ENCODE measurements around the gene SLC46A3. TPM values are rescaled to one million over a fixed set of nuclear protein-coding genes. Genes with fewer than 3 reads are reported as not detected.

The SLC46A3 gene
- total and polyA plus RNA-seq, 4 donors = 7.0 to 63.3 (median 32.6) TPM

GRCh38 chr13:28744091-28744536, 25.3 kb upstream of the SLC46A3 start:
- DNase-seq (ENCODE audit: low spot score) = no peak

GRCh38 chr13:28743499-28744083, 24.8 kb upstream of the SLC46A3 start:
- TF ChIP-seq ATF3 (IDR thresholded peaks at IDR 0.05) (no peak), RAD21 (IDR thresholded peaks at IDR 0.05) (no peak)
- Histone ChIP-seq H3K4me3 (ENCODE audit: low read depth in 1 of 3, low read length in 3 of 3) (no peak overlapping the region), H3K4me1 (ENCODE audit: control insufficient read depth in 4 of 4, insufficient read depth in 4 of 4, low read length in 3 of 4) (peaks cover 3 to 20% (median 15%) of the 10 kb centered on the region in 4 donors), H3K36me3 (ENCODE audit: control insufficient read depth in 4 of 4, insufficient read depth in 3 of 4, low read depth in 1 of 4, low read length in 3 of 4) (no peaks in the 10 kb centered on the region), H3K9ac (ENCODE audit: low read depth in 1 of 2, low read length in 2 of 2) (no peak overlapping the region), H3K27ac (ENCODE audit: low read depth in 1 of 2, low read length in 2 of 2) (no peak overlapping the region), H3K27me3 (ENCODE audit: control insufficient read depth in 4 of 4, insufficient read depth in 4 of 4, low read length in 3 of 4) (no peaks in the 10 kb centered on the region), H3K9me3 (ENCODE audit: control insufficient read depth in 4 of 4, low read length in 3 of 4) (no peaks in the 10 kb centered on the region)
- WGBS = 86% methylated on average over 4 of the region's 4 CpGs
- no peak for DNase-seq (ENCODE audit: low spot score)

More at GRCh38 chr13:28744091-28744536, 25.3 kb upstream of the SLC46A3 start:
- Histone ChIP-seq H3K36me3 (ENCODE audit: control insufficient read depth in 4 of 4, insufficient read depth in 3 of 4, low read depth in 1 of 4, low read length in 3 of 4) (no peaks in the 10 kb centered on the region), H3K9me3 (ENCODE audit: control insufficient read depth in 4 of 4, low read length in 3 of 4) (no peaks in the 10 kb centered on the region), H3K4me3 (ENCODE audit: low read depth in 1 of 3, low read length in 3 of 3) (no peak overlapping the region), H3K27ac (ENCODE audit: low read depth in 1 of 2, low read length in 2 of 2) (no peak overlapping the region), H3K4me1 (ENCODE audit: control insufficient read depth in 4 of 4, insufficient read depth in 4 of 4, low read length in 3 of 4) (peaks cover 3 to 20% (median 15%) of the 10 kb centered on the region in 4 donors), H3K9ac (ENCODE audit: low read depth in 1 of 2, low read length in 2 of 2) (no peak overlapping the region), H3K27me3 (ENCODE audit: control insufficient read depth in 4 of 4, insufficient read depth in 4 of 4, low read length in 3 of 4) (no peaks in the 10 kb centered on the region)
- TF ChIP-seq CTCF (IDR thresholded peaks at IDR 0.05; ENCODE audit: low read depth, low read length, missing input control) (no peak), JUND (IDR thresholded peaks at IDR 0.05) (peak in 1 of 2 donors; percentile 28)
- 77% methylated on average over 6 of the region's 6 CpGs for WGBS

- H3K36me3 ChIP-seq (ENCODE audit: control insufficient read depth in 4 of 4, insufficient read depth in 3 of 4, low read depth in 1 of 4, low read length in 3 of 4) = no peaks in the 10 kb centered on the region
- H3K27ac ChIP-seq (ENCODE audit: low read depth in 1 of 2, low read length in 2 of 2) = no peak overlapping the region
- 90% methylated on average over 3 of the region's 3 CpGs for WGBS
- TF ChIP-seq RAD21 (IDR thresholded peaks at IDR 0.05) (no peak), JUND (IDR thresholded peaks at IDR 0.05) (no peak), RXRA (IDR thresholded peaks at IDR 0.05) (no peak), HNF4A (conservative IDR thresholded peaks at IDR 0.05) (no peak), FOXA1 (IDR thresholded peaks at IDR 0.05) (no peak), FOXA2 (IDR thresholded peaks at IDR 0.05) (no peak), ATF3 (IDR thresholded peaks at IDR 0.05) (no peak), NR2F2 (IDR thresholded peaks at IDR 0.05) (no peak), EGR1 (IDR thresholded peaks at IDR 0.05; ENCODE audit: low read depth in 2 of 2) (no peak), GABPA (IDR thresholded peaks at IDR 0.05 in 1 of 2, conservative IDR thresholded peaks at IDR 0.05 in 1 of 2) (no peak), ZBTB33 (IDR thresholded peaks at IDR 0.05) (no peak), HNF4G (IDR thresholded peaks at IDR 0.05) (no peak), TAF1 (conservative IDR thresholded peaks at IDR 0.05) (no peak), SP1 (IDR thresholded peaks at IDR 0.05) (no peak), CTCF (IDR thresholded peaks at IDR 0.05; ENCODE audit: low read depth, low read length, missing input control) (no peak), YY1 (IDR thresholded peaks at IDR 0.05) (no peak), MAX (IDR thresholded peaks at IDR 0.05) (no peak)
These were observed 24.2 kb upstream of the SLC46A3 start for GRCh38 chr13:28743020-28743419.

More at GRCh38 chr13:28743020-28743419, 24.2 kb upstream of the SLC46A3 start:
- Histone ChIP-seq H3K4me3 (ENCODE audit: low read depth in 1 of 3, low read length in 3 of 3) (no peak overlapping the region), H3K9me3 (ENCODE audit: control insufficient read depth in 4 of 4, low read length in 3 of 4) (no peaks in the 10 kb centered on the region), H3K9ac (ENCODE audit: low read depth in 1 of 2, low read length in 2 of 2) (no peak overlapping the region), H3K27me3 (ENCODE audit: control insufficient read depth in 4 of 4, insufficient read depth in 4 of 4, low read length in 3 of 4) (no peaks in the 10 kb centered on the region), H3K4me1 (ENCODE audit: control insufficient read depth in 4 of 4, insufficient read depth in 4 of 4, low read length in 3 of 4) (peaks cover 0 to 15% (median 10%) of the 10 kb centered on the region in 4 donors)
- no peak for DNase-seq (ENCODE audit: low spot score)
